Loucy (cell line): ENCODE measurements around the gene PRKN.

Experiments
- H2AFZ ChIP-seq: fragments of 200-600 bp; sonication (generic); 2 replicates; pipeline ENCODE4 v1.6.0; 2016; ENCODE audit warnings: antibody characterized with exemption, mild to moderate bottlenecking, low read length, moderate library complexity
- H3F3A ChIP-seq: fragments of 200-600 bp; 2 replicates; pipeline ENCODE4 v1.6.0; 2016; ENCODE audit warnings: antibody characterized with exemption, low read depth, mild to moderate bottlenecking
- H3K27me3 ChIP-seq: fragments of 200-600 bp; sonication (generic); 2 replicates; pipeline ENCODE4 v1.6.1; 2014; ENCODE audit warnings: low read length, mild to moderate bottlenecking; ENCODE audit not compliant: insufficient read depth, poor library complexity, severe bottlenecking
- H3K36me3 ChIP-seq: fragments of 200-600 bp; sonication (generic); 2 replicates; pipeline ENCODE4 v1.6.1; 2016; ENCODE audit warnings: low read length; ENCODE audit not compliant: insufficient read depth
- H3K4me1 ChIP-seq: fragments of 200-600 bp; sonication (generic); 2 replicates; pipeline ENCODE4 v1.5.1; 2014; ENCODE audit warnings: low read length, mild to moderate bottlenecking; ENCODE audit not compliant: insufficient read depth, poor library complexity, severe bottlenecking
- H3K4me2 ChIP-seq: fragments of 200-600 bp; sonication (generic); 2 replicates; pipeline ENCODE4 v1.6.0; 2014; ENCODE audit warnings: antibody characterized with exemption, low read length, low read depth, mild to moderate bottlenecking; ENCODE audit not compliant: poor library complexity, severe bottlenecking
- H3K4me3 ChIP-seq: fragments of 200-600 bp; sonication (generic); 2 replicates; pipeline ENCODE4 v1.5.1; 2014; ENCODE audit warnings: low read length, mild to moderate bottlenecking, mixed read lengths; ENCODE audit not compliant: poor library complexity, severe bottlenecking
- H3K79me2 ChIP-seq: fragments of 200-600 bp; sonication (generic); 2 replicates; pipeline ENCODE4 v1.6.1; 2014; ENCODE audit warnings: low read length; ENCODE audit not compliant: insufficient read depth
- H3K9ac ChIP-seq: fragments of 200-600 bp; sonication (generic); 2 replicates; pipeline ENCODE4 v1.6.0; 2014; ENCODE audit warnings: mild to moderate bottlenecking, low read depth, low read length, moderate library complexity; ENCODE audit not compliant: poor library complexity, severe bottlenecking
- H3K9me2 ChIP-seq: fragments of 200-600 bp; sonication (generic); replicated peaks from 2 replicates; pipeline ENCODE4 v1.6.1; 2016; ENCODE audit warnings: low read depth, low read length, mixed read lengths
- H3K9me3 ChIP-seq: fragments of 200-600 bp; sonication (generic); 2 replicates; pipeline ENCODE4 v1.6.1; 2014; ENCODE audit warnings: mild to moderate bottlenecking, antibody characterized with exemption, low read length, low read depth; ENCODE audit not compliant: insufficient read depth
- H4K20me1 ChIP-seq: fragments of 200-600 bp; sonication (generic); 2 replicates; pipeline ENCODE4 v1.6.0; 2014; ENCODE audit warnings: antibody characterized with exemption, low read length, mild to moderate bottlenecking; ENCODE audit not compliant: insufficient read depth, poor library complexity, severe bottlenecking
- CTCF ChIP-seq: fragments of 200-600 bp; sonication (generic); conservative IDR thresholded peaks from 2 replicates; pipeline ENCODE4 v1.5.1; 2014; ENCODE audit warnings: mild to moderate bottlenecking, antibody characterized with exemption, low read length
- EZH2phosphoT487 ChIP-seq: fragments of 200-600 bp; IDR thresholded peaks from 2 replicates; pipeline ENCODE4 v1.6.1; 2018; ENCODE audit warnings: antibody characterized with exemption, mild to moderate bottlenecking, moderate library complexity, borderline replicate concordance

Gene PRKN

GRCh38 chr6:161963634-161964234 is 763.8 kb downstream of the PRKN start:
- H3K4me3 ChIP-seq, result no peak overlapping the region
- H3K9me2 ChIP-seq, result no peaks in the 10 kb centered on the region
- H3K4me2 ChIP-seq, result no peak overlapping the region
- H3K9ac ChIP-seq, result no peak overlapping the region
- H3K36me3 ChIP-seq, result no peaks in the 10 kb centered on the region
- H4K20me1 ChIP-seq, result no peaks in the 10 kb centered on the region
- H3K9me3 ChIP-seq, result no peaks in the 10 kb centered on the region; the same call in 1 of the 2 replicates
- H3K27me3 ChIP-seq, result no peaks in the 10 kb centered on the region
- TF ChIP-seq EZH2phosphoT487, result no peak
- TF ChIP-seq CTCF, result no peak
- H2AFZ ChIP-seq, result no peak overlapping the region
- no peaks in the 10 kb centered on the region for H3K4me1 ChIP-seq
- no peaks in the 10 kb centered on the region for H3K79me2 ChIP-seq
- no peaks in the 10 kb centered on the region for H3F3A ChIP-seq

DNA sequence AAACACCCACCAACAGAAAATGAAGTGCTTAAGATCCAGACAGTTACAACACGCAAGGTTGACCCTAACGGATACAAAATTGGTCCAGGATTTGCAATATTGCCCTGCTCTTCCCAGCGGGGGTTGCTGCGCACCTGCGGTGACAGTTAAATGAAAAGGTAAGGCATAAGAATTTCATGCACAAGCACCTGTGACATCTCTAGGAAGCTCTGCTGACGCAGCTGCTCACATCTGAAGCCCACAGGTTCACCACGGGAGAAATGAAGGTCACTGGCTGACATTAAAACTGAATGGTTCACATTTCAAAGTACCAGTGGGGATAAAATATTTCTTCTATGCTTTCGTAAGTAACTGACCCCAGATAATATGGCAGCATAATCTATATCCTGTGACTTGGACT is 764.4 kb downstream of the PRKN start:
- H3K36me3 ChIP-seq, result no peaks in the 10 kb centered on the region
- H3K4me1 ChIP-seq, result no peaks in the 10 kb centered on the region
- no peaks in the 10 kb centered on the region for H3K27me3 ChIP-seq
- H4K20me1 ChIP-seq, result no peaks in the 10 kb centered on the region
- H3K4me2 ChIP-seq, result no peak overlapping the region
- no peaks in the 10 kb centered on the region for H3K79me2 ChIP-seq
- H2AFZ ChIP-seq, result no peak overlapping the region
- TF ChIP-seq EZH2phosphoT487 (no peak), CTCF (no peak)
- no peak overlapping the region for H3K9ac ChIP-seq
- no peaks in the 10 kb centered on the region for H3K9me2 ChIP-seq
- no peak overlapping the region for H3K4me3 ChIP-seq
- no peaks in the 10 kb centered on the region; the same call in 1 of the 2 replicates for H3K9me3 ChIP-seq
- H3F3A ChIP-seq, result no peaks in the 10 kb centered on the region

- Histone ChIP-seq H3K36me3 (no peaks in the 10 kb centered on the region), H2AFZ (no peak overlapping the region), H4K20me1 (no peaks in the 10 kb centered on the region), H3K4me3 (no peak overlapping the region), H3K9ac (no peak overlapping the region), H3K4me1 (no peaks in the 10 kb centered on the region), H3K9me3 (no peaks in the 10 kb centered on the region; the same call in 1 of the 2 replicates), H3K4me2 (no peak overlapping the region), H3K79me2 (no peaks in the 10 kb centered on the region), H3K27me3 (no peaks in the 10 kb centered on the region), H3K9me2 (no peaks in the 10 kb centered on the region), H3F3A (no peaks in the 10 kb centered on the region)
- TF ChIP-seq CTCF (no peak), EZH2phosphoT487 (no peak)
These were observed 765.8 kb downstream of the PRKN start for GRCh38 chr6:161961796-161962195.
